A549 (cell line): ENCODE data around the gene ARL15.

Source experiments
- CTCF ChIP-seq: fragments of >200 bp; sonication (Bioruptor Twin); formaldehyde crosslinking; IDR thresholded peaks from 3 replicates; pipeline ENCODE4 v1.5.1; 2016
- EP300 ChIP-seq, 2 experiments: fragments of >200 bp; sonication (Bioruptor Twin); formaldehyde crosslinking; IDR thresholded peaks; 2 replicates in 1 of 2; 3 replicates in 1 of 2; pipeline ENCODE4 v1.6.1; 2016 to 2017
- ESRRA ChIP-seq: fragments of 150-350 bp; IDR thresholded peaks from 2 replicates; pipeline ENCODE4 v1.6.1; 2014; ENCODE audit warnings: mild to moderate bottlenecking, low read length, borderline replicate concordance
- GATA3 ChIP-seq: IDR thresholded peaks from 2 replicates; pipeline ENCODE4 v1.6.1; 2012; ENCODE audit warnings: borderline replicate concordance
- MAFK ChIP-seq: fragments of 450-650 bp; IDR thresholded peaks from 2 replicates; pipeline ENCODE4 v1.6.1; 2014; ENCODE audit not compliant: partially characterized antibody
- POLR2A ChIP-seq: IDR thresholded peaks from 2 replicates; pipeline ENCODE4 v1.6.1; 2012; ENCODE audit warnings: mild to moderate bottlenecking, low read length
- POLR2AphosphoS2 ChIP-seq: conservative IDR thresholded peaks from 2 replicates; pipeline ENCODE4 v1.6.1; 2012; ENCODE audit warnings: low read length, improper control_type of control experiment, inconsistent platforms
- RAD21 ChIP-seq, 2 experiments: fragments of >200 bp in 1 of 2; sonication (Bioruptor Twin) in 1 of 2; formaldehyde crosslinking in 1 of 2; IDR thresholded peaks in 1 of 2; conservative IDR thresholded peaks in 1 of 2; 2 replicates in 1 of 2; 3 replicates in 1 of 2; pipeline ENCODE4 v1.6.1; 2012 to 2018; ENCODE audit warnings: inconsistent platforms in 1 of 2
- REST ChIP-seq: fragments of 200-600 bp; sonication (generic); IDR thresholded peaks from 2 replicates; pipeline ENCODE4 v1.6.1; 2016; ENCODE audit warnings: antibody characterized with exemption, mild to moderate bottlenecking, moderate library complexity
- RFX5 ChIP-seq: fragments of 450-650 bp; IDR thresholded peaks from 2 replicates; pipeline ENCODE4 v1.7.1; 2014; ENCODE audit warnings: antibody characterized with exemption, mild to moderate bottlenecking, moderate library complexity
- SREBF2 ChIP-seq: fragments of 450-650 bp; IDR thresholded peaks from 2 replicates; pipeline ENCODE4 v1.6.1; 2014; ENCODE audit warnings: mild to moderate bottlenecking, moderate library complexity
- TP53 ChIP-seq: fragments of 250-450 bp; sonication (Bioruptor Pico); IDR thresholded peaks from 2 replicates; pipeline ENCODE4 v1.5.0; 2021; ENCODE audit warnings: mild to moderate bottlenecking, moderate library complexity

- no peak for TF ChIP-seq EP300 (IDR thresholded peaks at IDR 0.05)
- no peak for TF ChIP-seq SREBF2
- no peak for TF ChIP-seq GATA3
- TF ChIP-seq CTCF = no peak
- no peak for TF ChIP-seq RAD21 (conservative IDR thresholded peaks at IDR 0.05 in 1 of 2, IDR thresholded peaks at IDR 0.05 in 1 of 2)
- TF ChIP-seq POLR2A = no peak
- TF ChIP-seq RFX5 = no peak
- TF ChIP-seq POLR2AphosphoS2 = no peak
- no peak for TF ChIP-seq REST
- TF ChIP-seq MAFK = no peak
- no peak for TF ChIP-seq TP53 (CRISPR knock-in tag)
- no peak for TF ChIP-seq ESRRA
These were observed 369.5 kb downstream of the ARL15 start for GRCh38 chr5:53940921-53941320.
